Measurements from ENCODE around the gene IL4R. TPM values are rescaled to one million over a fixed set of nuclear protein-coding genes. Genes with fewer than 3 reads are reported as not detected.
"Not testable (repeated sequence)": the region's sequence is repeated elsewhere in the genome, so short reads cannot be mapped to it uniquely, and the experiment has no call there.

IL4R gene
- total RNA-seq, 1 donor from 2014 or later = 9.6 TPM

DNA sequence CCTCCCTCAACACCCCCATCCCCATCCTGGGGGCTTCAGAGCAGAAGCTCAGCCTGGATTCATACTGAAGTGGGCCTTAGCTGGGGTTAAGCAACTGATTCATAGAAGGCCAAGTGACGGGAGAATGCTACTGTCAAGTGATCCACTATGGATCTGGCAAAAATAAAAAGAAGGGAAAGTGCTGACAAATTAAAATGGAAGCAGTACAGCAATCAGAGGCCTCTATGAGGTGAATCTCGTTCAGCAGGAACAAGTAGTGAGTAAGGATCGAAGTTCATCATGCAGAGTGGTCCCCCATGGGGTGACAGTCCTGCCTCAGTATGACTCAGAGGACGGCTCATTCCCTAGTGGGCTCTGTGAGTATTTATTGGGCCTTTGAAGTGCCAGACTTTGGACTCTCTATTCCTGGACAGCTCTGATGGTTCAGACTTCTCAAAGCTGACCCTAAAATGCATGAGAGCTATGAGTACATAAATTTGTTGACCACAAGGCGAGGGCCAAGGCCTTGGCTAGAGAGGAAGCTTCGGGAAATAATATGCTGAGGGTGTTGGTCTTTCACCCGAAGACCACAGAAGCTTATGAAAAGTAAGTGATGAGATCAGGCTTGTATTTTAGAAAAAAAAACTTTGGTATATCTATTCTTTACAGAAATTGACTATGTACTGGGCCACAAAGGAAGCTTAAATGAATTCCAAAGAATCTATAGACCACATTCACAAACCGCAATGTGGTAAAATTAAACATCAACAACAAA is 39.9 kb upstream of the IL4R start:
- no peaks in the 10 kb centered on the region for H4K20me1 ChIP-seq (ENCODE audit: low read depth)
- H3F3A ChIP-seq (ENCODE audit: low read depth) = no peaks in the 10 kb centered on the region
- no peak overlapping the region for H3K27ac Mint-ChIP-seq
- no peak overlapping the region for H3K4me2 ChIP-seq
- H3K9ac ChIP-seq = no peak overlapping the region
- H3K4me1 Mint-ChIP-seq = peaks cover 12% of the 10 kb centered on the region
- no peaks in the 10 kb centered on the region for H3K79me2 ChIP-seq (ENCODE audit: low read depth)
- H3K9me3 Mint-ChIP-seq = no peaks in the 10 kb centered on the region
- no peak overlapping the region for H3K27ac ChIP-seq
- no peaks in the 10 kb centered on the region for H3K36me3 Mint-ChIP-seq
- TF ChIP-seq, protein P1, sequence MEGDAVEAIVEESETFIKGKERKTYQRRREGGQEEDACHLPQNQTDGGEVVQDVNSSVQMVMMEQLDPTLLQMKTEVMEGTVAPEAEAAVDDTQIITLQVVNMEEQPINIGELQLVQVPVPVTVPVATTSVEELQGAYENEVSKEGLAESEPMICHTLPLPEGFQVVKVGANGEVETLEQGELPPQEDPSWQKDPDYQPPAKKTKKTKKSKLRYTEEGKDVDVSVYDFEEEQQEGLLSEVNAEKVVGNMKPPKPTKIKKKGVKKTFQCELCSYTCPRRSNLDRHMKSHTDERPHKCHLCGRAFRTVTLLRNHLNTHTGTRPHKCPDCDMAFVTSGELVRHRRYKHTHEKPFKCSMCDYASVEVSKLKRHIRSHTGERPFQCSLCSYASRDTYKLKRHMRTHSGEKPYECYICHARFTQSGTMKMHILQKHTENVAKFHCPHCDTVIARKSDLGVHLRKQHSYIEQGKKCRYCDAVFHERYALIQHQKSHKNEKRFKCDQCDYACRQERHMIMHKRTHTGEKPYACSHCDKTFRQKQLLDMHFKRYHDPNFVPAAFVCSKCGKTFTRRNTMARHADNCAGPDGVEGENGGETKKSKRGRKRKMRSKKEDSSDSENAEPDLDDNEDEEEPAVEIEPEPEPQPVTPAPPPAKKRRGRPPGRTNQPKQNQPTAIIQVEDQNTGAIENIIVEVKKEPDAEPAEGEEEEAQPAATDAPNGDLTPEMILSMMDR (IDR thresholded peaks at IDR 0.05) = no peak
- no peak for TF ChIP-seq EZH2phosphoT487 (IDR thresholded peaks at IDR 0.05)
- TF ChIP-seq EZH2 (IDR thresholded peaks at IDR 0.05) = no peak
- no peaks in the 10 kb centered on the region for H3K27me3 ChIP-seq
- DNase-seq (ENCODE audit: low spot score) = no peak
- no peaks in the 10 kb centered on the region for H3K9me3 ChIP-seq (ENCODE audit: low read depth)
- H3K4me3 Mint-ChIP-seq = no peak overlapping the region
- H3K27me3 Mint-ChIP-seq (ENCODE audit: insufficient read depth, low read depth) = no peaks in the 10 kb centered on the region
- no peaks in the 10 kb centered on the region for H3K4me1 ChIP-seq
- no peak overlapping the region for H2AFZ ChIP-seq (replicated peaks)
- no peak overlapping the region for H3K4me3 ChIP-seq
- H3K36me3 ChIP-seq = no peaks in the 10 kb centered on the region

DNA sequence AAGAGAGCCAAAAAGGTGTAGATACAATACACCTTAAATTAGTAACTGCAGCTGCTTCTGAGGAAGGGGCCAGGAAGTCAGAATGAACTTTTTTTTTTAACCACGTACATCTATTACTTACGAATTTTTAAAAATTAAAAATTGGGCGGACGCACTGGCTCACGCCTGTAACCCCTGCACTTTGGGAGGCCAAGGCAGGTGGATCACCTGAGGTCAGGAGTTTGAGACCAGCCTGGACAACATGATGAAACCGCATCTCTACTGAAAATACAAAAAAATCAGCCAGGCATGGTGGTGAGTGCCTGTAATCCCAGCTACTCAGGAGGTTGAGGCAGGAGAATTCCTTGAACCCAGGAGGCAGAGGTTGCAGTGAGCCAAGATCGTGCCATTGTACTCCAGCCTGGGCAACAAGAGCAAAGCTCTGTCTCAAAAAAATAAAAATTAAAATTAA is 39.3 kb upstream of the IL4R start:
- peaks cover 12% of the 10 kb centered on the region for H3K4me1 Mint-ChIP-seq
- not testable (repeated sequence) for H3K79me2 ChIP-seq (ENCODE audit: low read depth); H3K36me3 Mint-ChIP-seq; H3K27ac ChIP-seq; H3K36me3 ChIP-seq; H3K4me1 ChIP-seq; H3K4me3 ChIP-seq; H3K4me2 ChIP-seq; H3K9ac ChIP-seq; H4K20me1 ChIP-seq (ENCODE audit: low read depth); H3F3A ChIP-seq (ENCODE audit: low read depth); H3K9me3 Mint-ChIP-seq; H3K27me3 ChIP-seq; H3K9me3 ChIP-seq (ENCODE audit: low read depth); H3K27me3 Mint-ChIP-seq (ENCODE audit: insufficient read depth, low read depth); H3K4me3 Mint-ChIP-seq; DNase-seq (ENCODE audit: low spot score); H2AFZ ChIP-seq (replicated peaks); H3K27ac Mint-ChIP-seq

DNA sequence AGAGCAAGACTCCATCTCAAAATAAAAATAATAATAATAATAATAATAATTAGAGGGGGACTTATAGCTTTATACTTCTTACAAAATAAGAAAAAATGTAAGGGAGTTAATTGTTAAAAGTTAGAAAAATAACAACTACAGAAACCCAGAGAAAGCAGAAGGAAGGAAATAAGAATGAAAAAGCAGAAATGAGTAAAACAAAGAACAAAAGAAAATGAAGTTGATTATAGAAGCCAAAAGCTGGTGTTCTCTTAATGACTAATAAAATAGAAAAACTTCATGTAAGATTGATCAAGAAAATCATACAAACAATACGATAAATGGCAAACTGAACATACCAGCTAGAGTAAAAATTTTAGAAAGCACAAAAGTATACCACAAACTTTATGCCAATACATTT is 38.4 kb upstream of the IL4R start:
- Mint-ChIP-seq H3K4me1 (peaks cover 12% of the 10 kb centered on the region), H3K27me3 (ENCODE audit: insufficient read depth, low read depth) (no peaks in the 10 kb centered on the region), H3K4me3 (no peak overlapping the region), H3K27ac (no peak overlapping the region), H3K36me3 (no peaks in the 10 kb centered on the region), H3K9me3 (no peaks in the 10 kb centered on the region)
- no peaks in the 10 kb centered on the region for H4K20me1 ChIP-seq (ENCODE audit: low read depth)
- no peaks in the 10 kb centered on the region for H3F3A ChIP-seq (ENCODE audit: low read depth)
- H3K79me2 ChIP-seq (ENCODE audit: low read depth) = no peaks in the 10 kb centered on the region
- H3K4me1 ChIP-seq = no peaks in the 10 kb centered on the region
- no peak for TF ChIP-seq EZH2phosphoT487 (IDR thresholded peaks at IDR 0.05)
- TF ChIP-seq, protein P1 (IDR thresholded peaks at IDR 0.05) = no peak
- no peak for TF ChIP-seq EZH2 (IDR thresholded peaks at IDR 0.05)
- no peaks in the 10 kb centered on the region for H3K36me3 ChIP-seq
- no peak overlapping the region for H2AFZ ChIP-seq (replicated peaks)
- H3K27me3 ChIP-seq = no peaks in the 10 kb centered on the region
- H3K9ac ChIP-seq = no peak overlapping the region
- no peak overlapping the region for H3K27ac ChIP-seq
- H3K9me3 ChIP-seq (ENCODE audit: low read depth) = no peaks in the 10 kb centered on the region
- H3K4me2 ChIP-seq = no peak overlapping the region
- DNase-seq (ENCODE audit: low spot score) = no peak
- H3K4me3 ChIP-seq = no peak overlapping the region

DNA sequence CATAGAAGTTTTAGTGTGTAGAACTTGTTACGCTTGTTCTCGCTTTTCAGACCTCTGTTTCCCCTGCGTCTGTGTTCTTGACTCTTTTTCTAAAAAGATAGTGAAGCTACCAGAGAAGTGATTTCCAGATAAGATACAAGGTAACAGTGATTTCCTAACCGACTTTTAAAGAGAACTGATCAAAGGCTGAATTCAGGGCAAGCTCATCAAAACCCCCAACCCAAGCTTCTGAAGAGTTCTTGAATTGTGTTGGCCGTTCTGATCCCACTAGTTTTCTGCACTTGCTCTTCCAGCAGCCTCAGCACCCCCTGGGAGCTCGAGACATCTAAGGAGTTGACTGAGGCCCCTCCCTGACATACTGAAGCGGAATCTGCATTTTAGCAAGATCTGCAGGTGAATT is 32.5 kb upstream of the IL4R start:
- H2AFZ ChIP-seq (replicated peaks) = no peak overlapping the region

More for the DNA sequence above, 32.5 kb upstream of the IL4R start:
- H3K4me1 Mint-ChIP-seq = peaks cover 9% of the 10 kb centered on the region
- H3K4me2 ChIP-seq = no peak overlapping the region
- no peak for TF ChIP-seq EZH2phosphoT487 (IDR thresholded peaks at IDR 0.05)
- TF ChIP-seq, protein P1 (IDR thresholded peaks at IDR 0.05) = no peak
- no peak for TF ChIP-seq EZH2 (IDR thresholded peaks at IDR 0.05)
- H3K27me3 ChIP-seq = no peaks in the 10 kb centered on the region
- no peaks in the 10 kb centered on the region for H3K36me3 Mint-ChIP-seq
- no peaks in the 10 kb centered on the region for H3K4me1 ChIP-seq
- H3K4me3 ChIP-seq = no peak overlapping the region
- no peaks in the 10 kb centered on the region for H3F3A ChIP-seq (ENCODE audit: low read depth)
- no peak for DNase-seq (ENCODE audit: low spot score)
- no peak overlapping the region for H3K9ac ChIP-seq
- H3K36me3 ChIP-seq = no peaks in the 10 kb centered on the region
- no peaks in the 10 kb centered on the region for H3K9me3 Mint-ChIP-seq
- H3K9me3 ChIP-seq (ENCODE audit: low read depth) = no peaks in the 10 kb centered on the region
- H3K4me3 Mint-ChIP-seq = no peak overlapping the region
- H3K79me2 ChIP-seq (ENCODE audit: low read depth) = no peaks in the 10 kb centered on the region
- no peak overlapping the region for H3K27ac ChIP-seq
- no peaks in the 10 kb centered on the region for H4K20me1 ChIP-seq (ENCODE audit: low read depth)
- H3K27ac Mint-ChIP-seq = peak overlapping the region; percentile 72
- peaks cover 4% of the 10 kb centered on the region for H3K27me3 Mint-ChIP-seq (ENCODE audit: insufficient read depth, low read depth)
